Breast epithelium (tissue), 3 donors: ENCODE measurements around the gene PLCG1.

Source experiments
- CTCF ChIP-seq, 3 donors: fragments of 450-650 bp; IDR thresholded peaks; one replicate each; pipeline ENCODE4 v1.5.1; 2016 to 2017; ENCODE audit warnings: antibody characterized with exemption in 3 of 3, mild to moderate bottlenecking in 3 of 3, moderate library complexity in 3 of 3
- POLR2A ChIP-seq: fragments of 450-650 bp; IDR thresholded peaks from one replicate; pipeline ENCODE4 v1.6.1; 2016; ENCODE audit warnings: antibody characterized with exemption, mild to moderate bottlenecking, moderate library complexity
- POLR2AphosphoS5 ChIP-seq, 3 donors: sonication (generic); formaldehyde crosslinking; IDR thresholded peaks; one replicate each; pipeline ENCODE4 v1.6.1; 2017; ENCODE audit warnings: antibody characterized with exemption in 3 of 3

GRCh38 chr20:41176711-41177552, 39.6 kb downstream of the PLCG1 start:
- TF ChIP-seq POLR2A: no peak
- no peak for TF ChIP-seq CTCF (IDR thresholded peaks at IDR 0.05)
- no peak for TF ChIP-seq POLR2AphosphoS5 (IDR thresholded peaks at IDR 0.05)
